Suprapubic skin (tissue), 4 donors: ENCODE data around the gene TCF3. TPM values are rescaled to one million over a fixed set of nuclear protein-coding genes. Genes with fewer than 3 reads are reported as not detected.

ENCODE experiments used
- DNase-seq, 2 donors: peaks; one replicate each; pipeline ENCODE4 v3.0.0-alpha.2; 2019; ENCODE audit warnings: low spot score in 2 of 2
- H3K27ac ChIP-seq: fragments of 200-600 bp; sonication (generic); one replicate; pipeline ENCODE4 v1.5.1; 2019
- H3K27me3 ChIP-seq: fragments of 200-600 bp; sonication (generic); one replicate; pipeline ENCODE4 v1.5.1; 2019
- H3K36me3 ChIP-seq: fragments of 200-600 bp; sonication (generic); one replicate; pipeline ENCODE4 v1.5.1; 2019
- H3K4me1 ChIP-seq: fragments of 200-600 bp; sonication (generic); one replicate; pipeline ENCODE4 v1.5.1; 2019
- H3K4me3 ChIP-seq: fragments of 200-600 bp; sonication (generic); one replicate; pipeline ENCODE4 v1.5.1; 2019; ENCODE audit warnings: mild to moderate bottlenecking
- H3K9me3 ChIP-seq: fragments of 200-600 bp; sonication (generic); one replicate; pipeline ENCODE4 v1.5.1; 2019
- CTCF ChIP-seq, 2 donors: fragments of 200-600 bp in 1 of 2; fragments of 450-650 bp in 1 of 2; sonication (generic) in 1 of 2; IDR thresholded peaks; one replicate each; pipeline ENCODE4 v1.5.1; 2016 to 2019; ENCODE audit warnings: antibody characterized with exemption in 2 of 2, mild to moderate bottlenecking in 1 of 2, moderate library complexity in 1 of 2
- EP300 ChIP-seq: sonication (generic); formaldehyde crosslinking; IDR thresholded peaks from one replicate; pipeline ENCODE4 v1.6.1; 2017; ENCODE audit warnings: antibody characterized with exemption
- POLR2A ChIP-seq, 2 donors: fragments of 450-650 bp; IDR thresholded peaks; one replicate each; pipeline ENCODE4 v1.6.1; 2017; ENCODE audit warnings: antibody characterized with exemption in 2 of 2, mild to moderate bottlenecking in 2 of 2, moderate library complexity in 2 of 2
- POLR2AphosphoS5 ChIP-seq, 3 donors: sonication (generic); formaldehyde crosslinking; IDR thresholded peaks; one replicate each; pipeline ENCODE4 v1.6.1; 2017; ENCODE audit warnings: antibody characterized with exemption in 3 of 3
- WGBS: methylation state at CpG from one replicate; pipeline ENCODE4 v1.1.5; 2018; 5-methylcytosine and 5-hydroxymethylcytosine counted together
- total RNA-seq, 4 donors: library from RNA; depleted of rRNA; stranded (reverse); fragments of >200 nt; gene quantifications; one replicate each; pipeline ENCODE4 v1.1.0, GENCODE V29; 2016

TCF3 gene
- total RNA-seq, 4 donors from 2014 or later, result 57.2 to 80.9 (median 68.7) TPM

- Histone ChIP-seq H3K27ac (no peak overlapping the region), H3K36me3 (peaks cover 5% of the 10 kb centered on the region), H3K27me3 (no peaks in the 10 kb centered on the region), H3K4me3 (no peak overlapping the region), H3K9me3 (no peaks in the 10 kb centered on the region), H3K4me1 (peaks cover 13% of the 10 kb centered on the region)
- no peak for TF ChIP-seq POLR2AphosphoS5 (IDR thresholded peaks at IDR 0.05)
- no peak for TF ChIP-seq EP300
- DNase-seq, result no peak
- WGBS, result 83% methylated on average over 11 of the region's 17 CpGs
Measured at GRCh38 chr19:1561236-1561842, 91.1 kb downstream of the TCF3 start.

- TF ChIP-seq POLR2A (IDR thresholded peaks at IDR 0.05) (no peak), EP300 (no peak), CTCF (IDR thresholded peaks at IDR 0.05) (no peak), POLR2AphosphoS5 (IDR thresholded peaks at IDR 0.05) (no peak)
- DNase-seq, result no peak
- Histone ChIP-seq H3K4me1 (peaks cover 5% of the 10 kb centered on the region), H3K27ac (no peak overlapping the region), H3K4me3 (no peak overlapping the region), H3K9me3 (no peaks in the 10 kb centered on the region), H3K36me3 (peaks cover 14% of the 10 kb centered on the region), H3K27me3 (no peaks in the 10 kb centered on the region)
- WGBS, result 55% methylated on average over 25 of the region's 25 CpGs
Measured at GRCh38 chr19:1560286-1560882, 92.0 kb downstream of the TCF3 start.

Other genes with a start within 250 kb of the TCF3 start
- gene DAZAP1, start 245.0 kb downstream of the TCF3 start, total RNA-seq, result 10 to 100 TPM; 41.5 to 75.4 (median 49.2) TPM
- gene RPS15, start 214.2 kb downstream of the TCF3 start, total RNA-seq, result 1,000 to 10,000 TPM; 1,802 to 3,909 (median 2,793) TPM
- gene APC2, start 202.5 kb downstream of the TCF3 start, total RNA-seq, result under 1 TPM in 3 of 4 donors, not detected in 1; 0.08 to 0.30 (median 0.26) TPM
- 10 to 100 TPM; 25.1 to 41.2 (median 36.4) TPM for gene C19orf25, start 173.4 kb downstream of the TCF3 start, total RNA-seq
- gene PCSK4, start 162.3 kb downstream of the TCF3 start, total RNA-seq, result 1 to 10 TPM; 1.4 to 6.6 (median 3.8) TPM
- 10 to 100 TPM in 1 of 4 donors, 1 to 10 TPM in 3; 3.2 to 11.8 (median 8.1) TPM for gene REEP6, start 161.4 kb downstream of the TCF3 start, total RNA-seq
- gene ADAMTSL5, start 139.6 kb downstream of the TCF3 start, total RNA-seq, result 1 to 10 TPM in 3 of 4 donors, under 1 TPM in 1; 0.83 to 4.1 (median 2.4) TPM
- 1 to 10 TPM in 1 of 4 donors, under 1 TPM in 1, not detected in 2; 0.23 to 1.2 TPM for gene PLK5, start 128.5 kb downstream of the TCF3 start, total RNA-seq
- 10 to 100 TPM; 20.1 to 36.4 (median 26.9) TPM for gene MEX3D, start 84.3 kb downstream of the TCF3 start, total RNA-seq
- gene MBD3, start 59.8 kb downstream of the TCF3 start, total RNA-seq, result 10 to 100 TPM; 53.2 to 87.9 (median 69.0) TPM
- 10 to 100 TPM; 33.4 to 73.1 (median 59.4) TPM for gene UQCR11, start 47.2 kb downstream of the TCF3 start, total RNA-seq
- gene ONECUT3, start 100.9 kb upstream of the TCF3 start, total RNA-seq, result not detected
- 1 to 10 TPM; 1.5 to 3.8 (median 1.8) TPM for gene ATP8B3, start 159.7 kb upstream of the TCF3 start, total RNA-seq
- 10 to 100 TPM; 31.8 to 63.1 (median 38.3) TPM for gene REXO1, start 195.9 kb upstream of the TCF3 start, total RNA-seq
- gene KLF16, start 211.0 kb upstream of the TCF3 start, total RNA-seq, result 10 to 100 TPM; 12.1 to 30.8 (median 20.9) TPM
- gene ABHD17A, start 232.9 kb upstream of the TCF3 start, total RNA-seq, result 100 to 1,000 TPM in 3 of 4 donors, 10 to 100 TPM in 1; 82.3 to 120 (median 110) TPM